GM18508 (cell line): Measurements from ENCODE around the gene D2HGDH.
"Not testable (repeated sequence)": the region's sequence is repeated elsewhere in the genome, so short reads cannot be mapped to it uniquely, and the experiment has no call there.

Source experiments
- ATAC-seq: cut with Tn5 transposase; IDR thresholded peaks from one replicate; pipeline ENCODE4 v1.9.1; 2021; ENCODE audit warnings: moderate number of reproducible peaks; ENCODE audit not compliant: insufficient read depth, unreplicated experiment

Gene D2HGDH

DNA sequence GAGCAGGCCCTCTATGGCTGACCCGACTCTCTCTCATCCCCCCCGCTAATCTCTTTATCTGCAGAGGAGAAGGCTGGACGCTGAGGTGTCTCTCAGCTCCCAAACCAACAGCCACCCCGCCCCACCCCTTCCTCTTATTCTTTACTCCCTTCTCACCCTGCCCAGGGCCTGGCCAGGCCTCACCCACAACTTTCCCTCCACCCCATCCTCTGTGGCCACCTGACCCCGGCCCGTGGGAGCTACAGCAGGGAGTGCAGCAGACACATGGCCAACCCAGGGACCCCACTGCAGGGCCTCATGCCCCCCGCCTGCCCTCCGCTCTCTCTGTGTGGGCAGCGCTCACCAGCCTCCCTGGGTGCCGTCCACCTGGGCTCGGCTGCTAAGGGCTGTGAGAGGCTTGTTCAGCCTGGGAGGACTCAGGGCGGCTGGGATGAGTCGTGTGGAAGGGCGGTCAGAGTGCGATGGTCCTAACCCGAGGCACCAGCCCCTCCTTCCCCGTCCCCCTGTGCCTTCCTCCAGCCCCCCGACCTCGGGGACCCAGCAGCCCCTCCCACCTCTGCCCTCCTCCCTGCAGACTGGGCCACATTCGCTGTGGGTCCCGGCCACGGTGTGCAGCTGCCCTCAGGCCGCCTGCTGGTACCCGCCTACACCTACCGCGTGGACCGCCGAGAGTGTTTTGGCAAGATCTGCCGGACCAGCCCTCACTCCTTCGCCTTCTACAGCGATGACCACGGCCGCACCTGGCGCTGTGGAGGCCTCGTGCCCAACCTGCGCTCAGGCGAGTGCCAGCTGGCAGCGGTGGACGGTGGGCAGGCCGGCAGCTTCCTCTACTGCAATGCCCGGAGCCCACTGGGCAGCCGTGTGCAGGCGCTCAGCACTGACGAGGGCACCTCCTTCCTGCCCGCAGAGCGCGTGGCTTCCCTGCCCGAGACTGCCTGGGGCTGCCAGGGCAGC lies 81.3 kb downstream of the D2HGDH start:
- no peak for ATAC-seq

DNA sequence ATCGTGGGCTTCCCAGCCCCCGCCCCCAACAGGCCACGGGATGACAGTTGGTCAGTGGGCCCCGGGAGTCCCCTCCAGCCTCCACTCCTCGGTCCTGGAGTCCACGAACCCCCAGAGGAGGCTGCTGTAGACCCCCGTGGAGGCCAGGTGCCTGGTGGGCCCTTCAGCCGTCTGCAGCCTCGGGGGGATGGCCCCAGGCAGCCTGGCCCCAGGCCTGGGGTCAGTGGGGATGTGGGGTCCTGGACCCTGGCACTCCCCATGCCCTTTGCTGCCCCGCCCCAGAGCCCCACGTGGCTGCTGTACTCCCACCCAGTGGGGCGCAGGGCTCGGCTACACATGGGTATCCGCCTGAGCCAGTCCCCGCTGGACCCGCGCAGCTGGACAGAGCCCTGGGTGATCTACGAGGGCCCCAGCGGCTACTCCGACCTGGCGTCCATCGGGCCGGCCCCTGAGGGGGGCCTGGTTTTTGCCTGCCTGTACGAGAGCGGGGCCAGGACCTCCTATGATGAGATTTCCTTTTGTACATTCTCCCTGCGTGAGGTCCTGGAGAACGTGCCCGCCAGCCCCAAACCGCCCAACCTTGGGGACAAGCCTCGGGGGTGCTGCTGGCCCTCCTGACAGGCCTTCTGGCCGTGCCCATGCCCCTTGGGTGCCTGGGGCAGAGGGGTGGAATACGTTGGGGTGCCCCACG lies 82.1 kb downstream of the D2HGDH start:
- ATAC-seq: no peak

DNA sequence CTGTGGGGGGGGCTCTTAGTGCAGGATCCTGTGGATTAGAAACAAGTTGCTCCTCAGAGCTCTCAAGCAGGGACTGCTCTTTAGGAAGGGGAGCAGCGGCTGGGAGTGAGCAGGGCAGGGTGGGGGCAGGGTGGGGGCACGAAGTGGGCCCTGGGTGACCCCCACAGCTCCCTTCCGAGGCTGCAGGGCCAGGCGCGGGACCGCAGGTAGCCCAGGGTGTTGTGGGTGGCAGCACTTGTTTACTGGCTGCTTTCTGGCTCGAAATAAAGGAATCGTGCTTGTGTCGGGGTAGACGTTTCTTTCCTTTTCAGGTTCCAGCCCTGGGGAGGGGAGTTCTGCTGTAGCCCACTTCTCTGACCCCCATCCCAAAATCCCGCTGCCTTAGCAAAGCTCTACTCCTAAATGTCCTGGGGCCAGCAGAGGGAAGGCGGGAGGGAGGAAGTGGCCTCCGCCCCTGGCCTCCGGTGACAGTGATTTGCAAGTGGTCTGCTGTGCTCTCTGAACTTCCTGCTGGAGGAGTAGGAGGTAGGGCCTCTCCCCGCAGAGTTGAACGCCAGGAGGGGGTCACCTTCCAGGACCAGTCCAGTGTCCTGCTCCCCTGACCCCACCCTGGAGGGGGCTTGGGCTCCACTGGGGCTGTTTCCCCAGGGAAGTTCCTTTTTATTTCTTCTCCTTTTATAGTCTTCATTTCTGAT lies 82.8 kb downstream of the D2HGDH start:
- no peak for ATAC-seq

DNA sequence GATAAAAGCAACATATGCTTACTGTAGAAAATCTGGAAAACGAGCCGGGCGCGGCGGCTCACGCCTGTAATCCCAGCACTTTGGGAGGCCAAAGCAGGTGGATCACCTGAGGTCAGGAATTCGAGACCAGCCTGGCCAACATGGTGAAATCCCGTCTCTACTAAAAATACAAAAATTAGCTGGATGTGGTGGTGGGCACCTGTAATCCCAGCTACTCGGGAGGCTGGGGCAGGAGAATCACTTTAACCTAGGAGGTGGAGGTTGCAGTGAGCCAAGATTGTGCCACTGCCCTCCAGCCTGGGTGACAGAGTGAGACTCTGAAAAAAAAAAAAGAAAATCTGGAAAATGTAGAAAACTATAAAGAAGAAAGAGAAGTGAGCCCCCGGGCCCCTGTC lies 83.4 kb downstream of the D2HGDH start:
- not testable (repeated sequence) for ATAC-seq
